ENCODE results near the gene CASZ1. TPM values are rescaled to one million over a fixed set of nuclear protein-coding genes. Genes with fewer than 3 reads are reported as not detected.

CASZ1 gene
- total and polyA plus RNA-seq, 2 donors = 1.8 to 3.9 TPM

- peaks cover 0 to 5% of the 10 kb centered on the region in 2 donors for H3K4me1 ChIP-seq (ENCODE audit: control insufficient read depth in 2 of 2, insufficient read depth in 2 of 2, low read length in 2 of 2)
- no peaks in the 10 kb centered on the region for H3K27me3 ChIP-seq (ENCODE audit: control insufficient read depth in 2 of 2, insufficient read depth in 1 of 2, low read length in 1 of 2)
- H3K4me3 ChIP-seq (ENCODE audit: low read length in 2 of 2) = no peak overlapping the region
- no peak for DNase-seq (ENCODE audit: low read depth in 6 of 9, low spot score in 9 of 9)
- H3K9me3 ChIP-seq (ENCODE audit: control insufficient read depth in 2 of 2, insufficient read depth in 1 of 2, low read length in 1 of 2) = no peaks in the 10 kb centered on the region
- peaks cover 0 to 19% of the 10 kb centered on the region in 2 donors for H3K36me3 ChIP-seq (ENCODE audit: control insufficient read depth in 2 of 2, insufficient read depth in 2 of 2, low read length in 1 of 2)
- H3K27ac ChIP-seq (ENCODE audit: low read depth in 1 of 2, low read length in 1 of 2) = no peak overlapping the region
- 94% methylated on average over 36 of the region's 36 CpGs for WGBS
Observed at GRCh38 chr1:10629816-10630571, 166.5 kb downstream of the CASZ1 start.

GRCh38 chr1:10629091-10629815, 167.2 kb downstream of the CASZ1 start:
- DNase-seq (ENCODE audit: low read depth in 6 of 9, low spot score in 9 of 9) = no peak
- Histone ChIP-seq H3K9me3 (ENCODE audit: control insufficient read depth in 2 of 2, insufficient read depth in 1 of 2, low read length in 1 of 2) (no peaks in the 10 kb centered on the region), H3K27ac (ENCODE audit: low read depth in 1 of 2, low read length in 1 of 2) (no peak overlapping the region), H3K4me1 (ENCODE audit: control insufficient read depth in 2 of 2, insufficient read depth in 2 of 2, low read length in 2 of 2) (peaks cover 0 to 5% of the 10 kb centered on the region in 2 donors), H3K4me3 (ENCODE audit: low read length in 2 of 2) (no peak overlapping the region), H3K27me3 (ENCODE audit: control insufficient read depth in 2 of 2, insufficient read depth in 1 of 2, low read length in 1 of 2) (no peaks in the 10 kb centered on the region), H3K36me3 (ENCODE audit: control insufficient read depth in 2 of 2, insufficient read depth in 2 of 2, low read length in 1 of 2) (peaks cover 0 to 21% of the 10 kb centered on the region in 2 donors)
- WGBS = 97% methylated on average over 25 of the region's 25 CpGs

DNA sequence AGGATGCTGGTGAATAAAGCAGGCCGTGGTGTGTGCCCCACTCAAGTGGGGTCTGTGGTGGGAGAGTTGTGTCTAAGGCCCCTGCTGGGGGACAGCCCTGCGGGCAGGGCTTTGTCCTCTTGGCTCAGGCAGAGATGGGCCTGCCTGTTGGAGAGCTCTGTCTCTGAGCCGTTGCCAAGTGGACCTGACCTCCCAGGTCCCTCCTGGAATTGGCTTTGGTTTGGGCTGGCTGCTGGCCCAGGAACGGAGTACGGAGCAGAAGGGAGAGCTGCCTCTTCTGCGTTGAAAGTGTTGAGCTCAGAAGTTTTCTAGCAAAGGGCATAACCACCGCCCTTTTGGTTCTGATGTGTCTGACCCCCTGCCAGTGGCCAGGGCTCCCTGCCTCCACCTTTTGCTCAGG, 167.8 kb downstream of the CASZ1 start:
- 98% methylated on average over 7 of the region's 7 CpGs for WGBS
- H3K36me3 ChIP-seq (ENCODE audit: control insufficient read depth in 2 of 2, insufficient read depth in 2 of 2, low read length in 1 of 2) = peaks cover 0 to 24% of the 10 kb centered on the region in 2 donors
- H3K27me3 ChIP-seq (ENCODE audit: control insufficient read depth in 2 of 2, insufficient read depth in 1 of 2, low read length in 1 of 2) = no peaks in the 10 kb centered on the region
- no peak overlapping the region for H3K27ac ChIP-seq (ENCODE audit: low read depth in 1 of 2, low read length in 1 of 2)
- H3K4me3 ChIP-seq (ENCODE audit: low read length in 2 of 2) = no peak overlapping the region
- DNase-seq (ENCODE audit: low read depth in 6 of 9, low spot score in 9 of 9) = no peak
- peaks cover 0 to 5% of the 10 kb centered on the region in 2 donors for H3K4me1 ChIP-seq (ENCODE audit: control insufficient read depth in 2 of 2, insufficient read depth in 2 of 2, low read length in 2 of 2)
- no peaks in the 10 kb centered on the region for H3K9me3 ChIP-seq (ENCODE audit: control insufficient read depth in 2 of 2, insufficient read depth in 1 of 2, low read length in 1 of 2)

GRCh38 chr1:10626791-10627410, 169.5 kb downstream of the CASZ1 start:
- H3K27ac ChIP-seq (ENCODE audit: low read depth in 1 of 2, low read length in 1 of 2) = no peak overlapping the region
- H3K9me3 ChIP-seq (ENCODE audit: control insufficient read depth in 2 of 2, insufficient read depth in 1 of 2, low read length in 1 of 2) = no peaks in the 10 kb centered on the region
- peaks cover 0 to 5% of the 10 kb centered on the region in 2 donors for H3K4me1 ChIP-seq (ENCODE audit: control insufficient read depth in 2 of 2, insufficient read depth in 2 of 2, low read length in 2 of 2)
- 96% methylated on average over 22 of the region's 22 CpGs for WGBS
- H3K27me3 ChIP-seq (ENCODE audit: control insufficient read depth in 2 of 2, insufficient read depth in 1 of 2, low read length in 1 of 2) = no peaks in the 10 kb centered on the region
- H3K36me3 ChIP-seq (ENCODE audit: control insufficient read depth in 2 of 2, insufficient read depth in 2 of 2, low read length in 1 of 2) = peaks cover 0 to 17% of the 10 kb centered on the region in 2 donors
- no peak overlapping the region for H3K4me3 ChIP-seq (ENCODE audit: low read length in 2 of 2)
- no peak for DNase-seq (ENCODE audit: low read depth in 6 of 9, low spot score in 9 of 9)

GRCh38 chr1:10626131-10626731, 170.2 kb downstream of the CASZ1 start:
- Histone ChIP-seq H3K9me3 (ENCODE audit: control insufficient read depth in 2 of 2, insufficient read depth in 1 of 2, low read length in 1 of 2) (no peaks in the 10 kb centered on the region), H3K4me3 (ENCODE audit: low read length in 2 of 2) (no peak overlapping the region), H3K27me3 (ENCODE audit: control insufficient read depth in 2 of 2, insufficient read depth in 1 of 2, low read length in 1 of 2) (no peaks in the 10 kb centered on the region), H3K27ac (ENCODE audit: low read depth in 1 of 2, low read length in 1 of 2) (no peak overlapping the region), H3K4me1 (ENCODE audit: control insufficient read depth in 2 of 2, insufficient read depth in 2 of 2, low read length in 2 of 2) (peaks cover 0 to 5% of the 10 kb centered on the region in 2 donors), H3K36me3 (ENCODE audit: control insufficient read depth in 2 of 2, insufficient read depth in 2 of 2, low read length in 1 of 2) (peaks cover 0 to 17% of the 10 kb centered on the region in 2 donors)
- 96% methylated on average over 13 of the region's 13 CpGs for WGBS
- DNase-seq (ENCODE audit: low read depth in 6 of 9, low spot score in 9 of 9) = no peak

DNA sequence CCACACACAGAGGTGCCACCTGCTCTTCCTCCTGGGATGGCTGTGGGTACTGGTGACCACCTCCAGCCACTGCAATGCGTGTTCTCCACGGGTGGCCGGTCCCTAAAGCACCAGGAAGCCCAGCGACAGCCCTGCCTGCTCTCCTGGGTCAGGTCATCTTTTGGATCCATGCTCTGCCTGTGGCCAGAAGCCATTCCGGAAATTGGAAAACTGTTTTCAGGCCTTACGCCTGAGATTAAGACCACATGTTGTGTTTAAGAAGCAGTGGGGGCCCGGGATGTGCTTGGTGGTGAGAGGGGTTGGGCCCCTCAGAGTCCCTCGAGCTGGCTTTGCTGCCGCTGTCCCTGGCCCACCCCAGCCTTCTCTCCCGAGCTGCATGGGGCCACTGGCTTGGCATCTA, 170.9 kb downstream of the CASZ1 start:
- 97% methylated on average over 10 of the region's 10 CpGs for WGBS
- H3K4me1 ChIP-seq (ENCODE audit: control insufficient read depth in 2 of 2, insufficient read depth in 2 of 2, low read length in 2 of 2) = peaks cover 0 to under 1% of the 10 kb centered on the region in 2 donors
- no peak overlapping the region for H3K4me3 ChIP-seq (ENCODE audit: low read length in 2 of 2)
- H3K27ac ChIP-seq (ENCODE audit: low read depth in 1 of 2, low read length in 1 of 2) = no peak overlapping the region
- DNase-seq (ENCODE audit: low read depth in 6 of 9, low spot score in 9 of 9) = no peak
- no peaks in the 10 kb centered on the region for H3K27me3 ChIP-seq (ENCODE audit: control insufficient read depth in 2 of 2, insufficient read depth in 1 of 2, low read length in 1 of 2)
- H3K36me3 ChIP-seq (ENCODE audit: control insufficient read depth in 2 of 2, insufficient read depth in 2 of 2, low read length in 1 of 2) = peaks cover 0 to 15% of the 10 kb centered on the region in 2 donors
- no peaks in the 10 kb centered on the region for H3K9me3 ChIP-seq (ENCODE audit: control insufficient read depth in 2 of 2, insufficient read depth in 1 of 2, low read length in 1 of 2)

DNA sequence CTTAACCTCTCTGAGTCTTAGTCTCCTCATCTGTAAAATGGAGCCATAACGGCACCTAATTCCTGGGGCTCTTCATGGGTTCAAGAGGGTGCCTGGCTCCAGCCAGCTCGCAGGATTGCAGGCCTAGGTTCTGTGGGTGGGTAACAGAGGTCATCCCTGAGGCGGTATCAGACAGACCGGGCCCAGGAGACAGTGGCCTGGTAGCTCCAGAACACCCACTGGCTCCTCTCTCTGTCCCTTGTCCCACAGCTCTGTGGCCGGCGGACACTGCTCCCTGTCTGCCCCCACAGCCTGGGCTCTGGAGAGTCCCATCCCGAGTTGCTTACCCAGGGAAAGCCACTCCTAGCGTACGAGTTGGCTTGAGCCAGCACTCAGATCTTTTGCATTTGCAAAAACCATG, 171.4 kb downstream of the CASZ1 start:
- Histone ChIP-seq H3K4me3 (ENCODE audit: low read length in 2 of 2) (no peak overlapping the region), H3K27me3 (ENCODE audit: control insufficient read depth in 2 of 2, insufficient read depth in 1 of 2, low read length in 1 of 2) (no peaks in the 10 kb centered on the region), H3K36me3 (ENCODE audit: control insufficient read depth in 2 of 2, insufficient read depth in 2 of 2, low read length in 1 of 2) (peaks cover 0 to 11% of the 10 kb centered on the region in 2 donors), H3K9me3 (ENCODE audit: control insufficient read depth in 2 of 2, insufficient read depth in 1 of 2, low read length in 1 of 2) (no peaks in the 10 kb centered on the region), H3K27ac (ENCODE audit: low read depth in 1 of 2, low read length in 1 of 2) (no peak overlapping the region), H3K4me1 (ENCODE audit: control insufficient read depth in 2 of 2, insufficient read depth in 2 of 2, low read length in 2 of 2) (no peaks in the 10 kb centered on the region)
- WGBS = 95% methylated on average over 9 of the region's 9 CpGs
- DNase-seq (ENCODE audit: low read depth in 6 of 9, low spot score in 9 of 9) = no peak

DNA sequence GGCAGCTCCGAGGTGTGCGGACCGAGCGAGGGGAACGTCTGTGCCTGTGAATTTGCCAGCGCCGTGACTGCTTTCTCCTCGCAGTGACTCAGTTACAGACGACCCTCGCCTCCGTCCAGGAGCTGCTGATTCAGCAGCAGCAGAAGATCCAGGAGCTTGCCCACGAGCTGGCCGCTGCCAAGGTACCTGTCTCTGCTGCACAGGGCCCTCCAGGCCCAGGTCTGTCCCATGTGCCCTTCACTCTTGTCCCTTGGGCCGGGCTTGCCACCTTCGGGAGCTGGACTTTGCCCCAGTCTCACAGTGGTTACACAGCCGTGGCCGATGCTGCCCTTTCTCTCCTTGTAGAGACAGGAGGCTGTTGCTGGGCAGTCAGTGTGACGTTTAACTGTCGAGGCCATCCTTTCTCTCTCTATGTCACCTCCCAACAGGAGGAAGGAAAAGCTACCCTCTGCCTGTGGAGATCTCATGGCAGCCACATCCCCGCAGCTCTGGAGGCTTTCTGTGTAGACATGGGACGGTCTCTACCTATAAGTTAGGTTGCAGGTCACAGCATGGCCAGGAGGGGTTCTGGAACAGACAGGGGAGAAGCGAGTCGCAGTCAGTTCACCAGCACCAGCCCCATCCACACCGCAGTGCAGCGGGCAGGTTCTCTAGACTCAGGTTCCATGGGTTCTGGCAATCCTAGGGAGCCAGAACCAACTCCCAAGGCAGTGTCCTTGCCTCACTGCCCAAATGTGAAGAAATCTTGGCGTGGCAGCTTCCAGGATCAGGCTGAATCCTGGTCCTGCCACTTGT, 172.0 kb downstream of the CASZ1 start:
- H3K9me3 ChIP-seq (ENCODE audit: control insufficient read depth in 2 of 2, insufficient read depth in 1 of 2, low read length in 1 of 2) = no peaks in the 10 kb centered on the region
- WGBS = 97% methylated on average over 26 of the region's 26 CpGs
- no peaks in the 10 kb centered on the region for H3K4me1 ChIP-seq (ENCODE audit: control insufficient read depth in 2 of 2, insufficient read depth in 2 of 2, low read length in 2 of 2)
- no peak overlapping the region for H3K4me3 ChIP-seq (ENCODE audit: low read length in 2 of 2)
- H3K27ac ChIP-seq (ENCODE audit: low read depth in 1 of 2, low read length in 1 of 2) = no peak overlapping the region
- H3K27me3 ChIP-seq (ENCODE audit: control insufficient read depth in 2 of 2, insufficient read depth in 1 of 2, low read length in 1 of 2) = no peaks in the 10 kb centered on the region
- DNase-seq (ENCODE audit: low read depth in 6 of 9, low spot score in 9 of 9) = no peak
- peaks cover 0 to 5% of the 10 kb centered on the region in 2 donors for H3K36me3 ChIP-seq (ENCODE audit: control insufficient read depth in 2 of 2, insufficient read depth in 2 of 2, low read length in 1 of 2)
